GM19023 (cell line): Measurements from ENCODE around the gene NADK.

Experiments
- ATAC-seq: cut with Tn5 transposase; IDR thresholded peaks from one replicate; pipeline ENCODE4 v1.9.1; 2021; ENCODE audit warnings: mild to moderate bottlenecking, moderate library complexity; ENCODE audit not compliant: unreplicated experiment

NADK gene

DNA sequence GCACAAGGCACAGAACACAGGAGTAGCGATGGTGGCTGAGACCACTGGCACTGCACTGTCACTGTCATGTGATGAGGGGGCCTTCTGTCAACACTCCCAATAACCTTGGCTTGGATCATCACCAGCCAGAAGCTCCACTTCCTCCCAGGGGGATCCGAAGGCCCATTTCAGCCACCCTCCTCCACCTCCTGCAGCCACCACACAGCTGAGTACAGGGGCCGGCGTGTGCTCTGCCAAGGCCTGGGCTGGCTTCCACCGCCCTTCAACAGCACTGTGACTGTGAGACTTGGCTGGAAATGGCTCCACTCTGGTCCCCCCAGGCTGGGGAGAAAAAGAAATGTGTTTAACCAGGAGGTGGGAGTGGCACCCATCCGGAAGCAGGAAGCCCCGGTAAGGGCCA is 9.9 kb upstream of the NADK start:
- no peak for ATAC-seq

DNA sequence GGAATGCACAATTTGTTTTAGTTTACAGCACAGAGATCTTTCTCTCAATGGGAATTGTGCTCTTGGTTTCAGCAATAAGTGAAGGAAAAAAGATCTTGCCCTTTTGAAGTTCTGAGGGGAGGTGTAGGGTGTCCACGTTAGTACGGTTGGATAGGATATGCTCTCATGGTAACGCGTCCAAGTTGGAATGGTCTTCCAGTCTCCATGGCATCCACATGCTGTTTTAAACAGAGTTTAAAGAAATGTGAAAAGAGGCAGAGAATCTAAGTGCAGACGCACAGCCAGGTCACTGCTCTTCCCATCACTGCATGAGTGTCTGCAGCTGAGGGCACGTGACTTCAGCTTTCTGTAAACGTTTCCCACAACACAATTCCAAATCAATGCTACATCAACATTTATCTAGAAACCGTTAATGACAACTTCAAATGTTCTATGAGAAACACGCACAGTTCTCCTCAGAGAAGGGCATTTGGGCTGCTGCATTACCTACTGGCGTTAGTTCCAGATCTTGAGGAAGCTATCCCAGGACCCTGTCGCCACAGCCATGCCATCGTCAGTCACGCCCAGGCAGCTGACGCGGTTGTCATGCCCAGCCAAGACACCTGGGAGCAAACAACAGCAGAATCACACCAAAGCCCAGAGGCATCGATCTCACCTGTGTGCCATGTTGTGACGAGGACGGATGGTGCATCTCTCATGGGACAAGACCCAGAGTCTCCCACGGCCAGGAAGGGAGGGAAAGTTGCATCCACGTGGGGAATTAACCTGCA is 8.8 kb upstream of the NADK start:
- no peak for ATAC-seq

DNA sequence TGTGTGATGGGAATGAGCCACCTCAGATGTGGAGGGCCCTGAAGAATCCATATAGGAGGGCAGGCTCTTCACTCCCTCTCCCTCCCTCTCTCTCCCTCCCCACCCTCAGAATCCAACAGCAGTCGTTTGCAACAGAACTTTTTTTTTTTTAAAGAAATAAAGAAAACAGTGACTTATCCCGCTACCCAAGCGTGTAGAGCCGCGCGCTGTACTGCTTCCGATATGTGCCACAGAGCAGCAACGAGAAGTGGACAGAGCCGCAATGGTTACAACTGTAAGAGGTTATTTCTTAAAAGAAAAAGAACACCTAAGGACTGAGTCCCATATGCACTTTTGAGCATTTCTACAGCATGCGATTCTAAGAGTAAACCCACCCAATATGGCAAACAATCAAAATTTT is 7.4 kb upstream of the NADK start:
- no peak for ATAC-seq

DNA sequence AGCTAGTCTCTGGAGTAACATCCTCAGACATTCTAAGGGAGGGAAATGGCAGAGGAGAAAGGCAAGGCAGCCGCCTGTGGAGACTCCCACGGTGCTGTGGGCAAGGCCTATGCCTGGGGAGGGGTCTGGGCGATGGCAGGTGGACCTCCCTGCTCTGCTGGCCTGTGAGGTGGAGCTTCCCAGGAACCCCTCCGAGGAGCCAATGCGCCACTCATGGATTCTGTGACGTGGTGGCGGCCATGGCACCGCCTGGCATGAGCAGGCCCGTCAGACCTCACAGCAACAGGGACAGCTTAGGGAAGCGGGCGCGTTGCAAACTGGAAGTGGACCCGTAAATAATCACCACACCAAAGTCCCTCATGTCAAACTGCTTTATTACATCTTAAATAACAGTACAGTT is 6.7 kb upstream of the NADK start:
- no peak for ATAC-seq

DNA sequence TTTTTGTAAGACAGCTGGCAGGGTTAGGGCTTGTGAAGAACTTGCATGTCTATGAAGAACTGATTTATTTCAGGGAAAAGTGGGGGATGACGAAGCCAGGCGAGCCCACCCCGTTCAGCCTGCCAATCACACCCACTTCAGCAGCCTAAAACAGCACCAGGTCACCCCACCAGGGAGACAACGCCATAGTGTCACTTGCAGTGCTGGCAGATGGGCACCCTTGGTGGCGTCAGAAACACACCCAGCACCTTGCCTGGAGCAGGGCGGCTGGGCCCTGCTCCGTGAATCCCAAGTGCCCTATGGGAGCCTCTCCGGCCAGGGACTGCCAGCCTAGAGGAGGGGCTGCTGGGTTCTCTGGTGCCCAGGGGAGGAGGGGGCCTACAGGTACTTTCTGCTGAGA is 5.0 kb upstream of the NADK start:
- ATAC-seq: no peak

DNA sequence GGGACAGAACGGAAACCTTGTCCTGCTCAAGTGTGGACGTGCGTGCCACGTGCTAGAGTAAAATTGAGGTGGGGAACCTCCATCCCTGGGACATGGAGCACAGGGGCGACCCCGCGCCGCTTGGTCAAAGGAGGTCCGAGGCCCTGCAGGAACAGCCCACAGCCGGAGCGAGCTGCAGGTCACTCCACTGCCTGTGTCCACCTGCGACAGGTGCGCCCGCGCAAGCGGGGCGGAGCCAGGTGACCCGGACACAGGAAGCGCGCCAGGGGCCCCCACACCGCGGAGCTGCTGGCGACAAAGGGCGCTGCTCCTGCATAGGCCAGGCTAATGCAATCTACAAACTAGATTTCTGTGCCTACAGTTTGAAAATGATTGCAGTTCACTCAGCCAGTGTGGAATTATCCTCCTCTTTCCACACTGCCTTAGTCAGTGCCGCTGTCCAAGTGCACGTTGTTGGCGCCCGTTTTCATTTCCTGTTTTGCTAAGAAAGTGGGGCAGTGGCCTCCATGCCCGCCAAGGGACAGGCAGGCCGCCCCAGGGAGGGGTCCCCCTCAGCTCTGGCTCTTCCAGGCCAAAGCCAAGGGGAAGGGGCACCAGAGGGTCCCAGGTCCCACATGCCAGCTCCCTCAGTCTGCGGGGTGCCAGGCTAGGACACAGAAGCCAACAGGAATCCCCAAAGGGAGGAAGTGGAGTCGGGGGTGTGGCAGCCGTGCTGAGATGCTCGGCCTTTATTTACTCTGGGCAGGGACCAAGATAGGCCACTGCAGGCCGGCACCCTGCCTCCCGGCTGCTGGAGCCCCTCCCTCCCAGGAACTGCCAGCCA is 4.3 kb upstream of the NADK start:
- ATAC-seq: no peak

DNA sequence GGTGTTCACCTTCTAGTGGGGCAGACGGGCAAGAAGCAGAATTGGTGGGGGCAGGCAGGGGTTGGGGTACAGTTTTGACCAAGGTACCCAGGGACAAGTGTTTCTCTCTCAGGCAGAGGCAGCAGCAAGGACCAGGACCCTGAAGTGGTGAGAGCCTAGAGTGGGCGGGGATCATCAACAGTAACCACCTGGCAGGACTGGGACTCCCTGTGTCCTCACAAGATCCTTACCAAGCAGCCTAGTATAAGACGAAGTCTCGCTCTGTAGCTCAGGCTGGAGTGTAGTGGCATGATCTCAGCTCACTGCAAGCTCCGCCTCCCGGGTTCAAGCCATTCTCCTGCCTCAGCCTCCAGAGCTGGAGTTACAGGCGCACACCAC is 3.2 kb upstream of the NADK start:
- ATAC-seq: no peak

DNA sequence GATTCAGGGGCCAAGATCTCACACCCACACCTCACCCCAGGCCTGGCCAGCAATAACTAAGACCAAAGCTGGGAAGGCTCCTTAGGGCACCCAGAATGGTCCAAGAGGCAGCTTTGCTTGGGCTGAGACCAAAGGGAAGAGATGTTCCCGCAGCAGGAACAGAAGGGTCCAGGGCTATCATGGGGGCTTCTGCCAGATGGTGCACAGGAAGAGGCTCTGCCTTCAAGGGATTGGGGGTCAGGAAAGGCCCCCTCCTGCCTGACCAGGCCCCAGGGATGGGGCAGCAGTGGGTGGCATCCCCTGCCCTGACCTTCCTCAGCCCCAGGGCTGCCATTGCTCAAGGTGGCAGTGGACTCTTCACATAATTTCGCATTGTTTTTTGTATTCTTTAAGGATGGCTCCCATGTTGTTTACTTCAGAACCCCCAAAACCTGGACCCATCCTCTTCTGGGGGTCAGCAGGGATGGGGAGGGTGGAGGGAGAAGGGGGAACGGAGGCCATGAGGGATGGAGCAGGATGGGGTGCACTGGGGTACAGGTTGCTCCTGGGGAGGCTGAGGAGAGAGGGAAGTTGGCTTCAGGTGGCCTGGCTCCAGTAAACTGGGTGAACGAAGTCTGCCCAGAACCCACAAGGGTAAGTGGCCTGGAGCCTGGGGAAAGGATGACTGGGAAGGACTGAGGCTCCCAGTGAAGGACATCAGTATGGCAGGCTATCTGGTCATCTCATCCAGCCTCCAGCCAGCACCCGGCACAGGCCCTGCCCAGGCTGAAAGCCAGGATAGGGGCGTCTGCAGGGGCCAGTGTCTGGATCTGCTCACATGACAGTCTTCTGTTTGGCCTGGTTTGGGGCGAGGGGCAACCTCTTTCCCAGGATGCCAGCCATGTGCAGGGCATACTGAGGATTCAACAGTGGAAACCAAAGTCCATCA is 2.6 kb upstream of the NADK start:
- ATAC-seq: no peak

DNA sequence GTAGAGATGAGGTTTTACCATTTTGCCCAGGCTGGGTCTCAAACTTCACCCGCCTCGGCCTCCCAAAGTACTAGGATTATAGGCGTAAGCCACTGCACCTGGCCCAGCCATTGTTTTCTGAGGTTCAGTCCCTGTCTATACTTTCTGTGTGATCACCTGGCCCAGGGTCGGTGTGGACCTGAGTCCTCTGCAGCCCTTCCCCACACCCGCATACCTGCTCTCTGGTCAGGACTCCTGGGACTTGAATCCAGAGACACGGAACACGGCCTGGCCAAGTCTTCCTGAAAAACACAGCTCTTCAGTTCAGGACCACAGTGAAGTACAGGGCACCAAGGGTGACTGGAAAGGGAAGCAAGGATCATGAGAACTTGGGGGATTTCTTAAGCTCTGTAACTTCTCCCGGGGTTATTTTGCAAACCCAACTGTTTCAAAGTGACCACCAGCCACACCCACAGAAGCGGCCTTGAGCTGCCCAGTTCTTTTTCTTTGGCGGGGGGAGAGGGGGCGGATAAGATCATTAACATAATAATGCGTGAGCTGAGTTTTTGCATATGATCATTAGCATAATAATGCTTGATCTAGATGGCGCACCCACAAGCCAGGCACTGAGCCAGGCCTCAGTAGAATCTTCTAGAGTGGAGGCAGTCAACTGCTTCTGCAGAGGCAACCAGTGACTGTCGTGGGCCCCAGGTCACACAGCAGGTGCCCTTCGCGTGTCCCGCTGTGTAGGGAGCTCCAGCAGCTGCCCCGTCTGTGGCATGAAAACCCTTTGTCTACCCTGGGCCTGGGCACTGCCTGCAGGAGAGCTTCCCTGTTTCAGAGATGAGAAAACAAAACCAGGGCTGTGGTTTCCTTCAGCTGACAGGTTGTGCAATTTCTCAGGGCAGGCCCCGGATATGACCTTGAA is 1.7 kb upstream of the NADK start:
- ATAC-seq: peak; percentile 20

DNA sequence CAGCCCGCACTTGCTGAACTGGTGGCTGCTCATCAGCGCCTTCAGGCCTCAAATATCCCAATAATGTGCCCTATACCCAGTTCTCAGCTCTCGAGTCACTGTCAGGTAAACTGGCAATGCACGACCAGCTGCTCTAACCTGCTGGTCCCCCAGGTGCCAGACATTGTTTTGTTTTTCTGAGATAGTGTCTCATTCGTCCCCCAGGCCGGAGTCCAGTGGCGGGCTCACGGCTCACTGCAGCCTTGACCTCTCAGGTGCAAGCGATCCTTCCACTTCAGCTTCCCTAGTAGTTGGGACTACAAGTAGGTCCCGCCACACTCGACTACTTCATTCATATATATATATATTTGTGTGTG is 1.0 kb upstream of the NADK start:
- ATAC-seq: no peak

DNA sequence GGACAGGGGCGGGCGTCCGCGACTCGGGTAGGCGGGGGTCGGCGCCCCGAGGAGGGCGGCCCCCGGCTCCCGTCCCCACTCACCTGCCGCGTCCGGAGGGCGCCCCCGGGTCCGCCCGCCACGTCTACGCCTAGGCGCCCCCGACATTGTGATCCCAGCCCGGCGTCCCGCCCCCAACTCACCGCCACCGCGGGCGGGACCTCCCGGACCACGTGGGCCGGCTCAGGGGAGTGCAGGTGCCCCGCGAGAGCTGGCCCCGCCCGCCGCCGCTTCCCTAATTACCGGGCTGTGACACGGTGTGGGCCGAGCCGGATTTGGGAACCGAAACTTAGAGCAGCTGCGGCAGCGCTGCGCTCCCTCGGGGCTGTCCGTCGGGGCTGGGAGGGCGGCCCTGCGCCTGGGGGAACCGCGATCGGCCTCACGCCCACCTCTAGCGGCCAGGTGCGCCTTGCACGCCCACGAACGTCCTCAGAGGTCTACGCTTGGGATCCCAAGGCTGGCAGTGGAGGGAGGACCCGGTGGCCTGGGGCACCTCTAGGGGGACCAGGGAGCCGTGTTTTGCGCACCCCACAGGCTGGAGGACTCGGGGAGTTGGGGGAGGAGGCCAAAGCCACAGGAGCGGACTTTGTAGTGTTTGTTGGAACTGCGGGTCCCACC is 521 bp upstream of the NADK start:
- peak; percentile 73 for ATAC-seq

DNA sequence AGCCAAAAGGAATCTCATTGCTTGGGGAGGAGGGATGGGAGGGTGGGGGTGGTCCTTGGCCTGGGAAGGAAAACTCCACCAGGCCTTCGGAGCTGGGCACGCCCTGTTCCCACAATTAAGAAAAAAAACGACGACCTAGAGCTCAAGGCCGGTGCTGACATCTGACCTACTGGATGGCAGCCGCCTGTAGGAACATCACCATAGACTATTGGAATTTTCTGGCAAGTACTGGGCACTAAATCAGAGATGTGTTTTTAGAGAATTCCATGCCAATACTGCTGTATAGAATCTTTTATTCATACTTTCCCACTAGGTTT is 729 bp downstream of the NADK start:
- no peak for ATAC-seq

DNA sequence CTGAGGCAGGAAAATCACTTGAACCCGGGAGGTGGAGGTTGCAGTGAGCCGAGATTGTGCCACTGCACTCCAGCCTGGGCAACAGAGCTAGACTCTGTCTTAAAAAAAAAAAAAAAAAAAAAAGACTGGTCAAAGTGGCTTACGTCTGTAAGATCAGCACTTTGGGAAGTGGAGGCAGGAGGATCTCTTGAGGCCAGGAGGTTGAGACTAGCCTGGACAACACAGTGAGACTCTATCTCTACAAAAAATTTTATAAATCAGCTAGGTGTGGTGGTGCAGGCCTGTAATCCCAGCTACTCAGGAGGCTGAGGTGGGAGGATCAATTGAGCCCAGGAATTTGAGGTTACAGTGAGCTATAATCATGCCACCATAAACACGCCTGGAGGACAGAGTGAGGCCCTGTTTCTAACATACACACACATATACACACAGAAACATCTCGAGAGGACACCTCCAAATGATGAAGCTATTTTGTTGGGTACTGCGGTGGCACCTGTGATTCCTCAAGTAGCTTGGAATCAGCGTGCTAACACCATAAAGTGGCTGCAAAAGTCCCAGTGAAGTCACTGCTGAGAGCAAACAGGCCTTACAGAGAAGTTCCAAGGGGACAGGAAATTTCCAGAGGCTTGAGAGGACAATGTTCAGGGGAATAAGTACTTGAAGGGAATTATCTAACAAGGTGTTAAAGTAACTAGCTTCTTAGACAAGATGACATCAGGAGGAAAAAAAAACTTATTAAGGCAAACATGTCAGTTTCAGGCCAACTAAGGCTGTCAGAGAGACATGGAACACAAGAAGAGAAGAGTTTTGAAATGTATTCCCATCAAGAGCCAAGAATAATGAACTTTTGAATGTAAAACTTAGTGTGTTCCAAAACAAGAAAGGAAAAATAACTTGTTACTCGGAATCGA is 1.3 kb downstream of the NADK start:
- no peak for ATAC-seq

DNA sequence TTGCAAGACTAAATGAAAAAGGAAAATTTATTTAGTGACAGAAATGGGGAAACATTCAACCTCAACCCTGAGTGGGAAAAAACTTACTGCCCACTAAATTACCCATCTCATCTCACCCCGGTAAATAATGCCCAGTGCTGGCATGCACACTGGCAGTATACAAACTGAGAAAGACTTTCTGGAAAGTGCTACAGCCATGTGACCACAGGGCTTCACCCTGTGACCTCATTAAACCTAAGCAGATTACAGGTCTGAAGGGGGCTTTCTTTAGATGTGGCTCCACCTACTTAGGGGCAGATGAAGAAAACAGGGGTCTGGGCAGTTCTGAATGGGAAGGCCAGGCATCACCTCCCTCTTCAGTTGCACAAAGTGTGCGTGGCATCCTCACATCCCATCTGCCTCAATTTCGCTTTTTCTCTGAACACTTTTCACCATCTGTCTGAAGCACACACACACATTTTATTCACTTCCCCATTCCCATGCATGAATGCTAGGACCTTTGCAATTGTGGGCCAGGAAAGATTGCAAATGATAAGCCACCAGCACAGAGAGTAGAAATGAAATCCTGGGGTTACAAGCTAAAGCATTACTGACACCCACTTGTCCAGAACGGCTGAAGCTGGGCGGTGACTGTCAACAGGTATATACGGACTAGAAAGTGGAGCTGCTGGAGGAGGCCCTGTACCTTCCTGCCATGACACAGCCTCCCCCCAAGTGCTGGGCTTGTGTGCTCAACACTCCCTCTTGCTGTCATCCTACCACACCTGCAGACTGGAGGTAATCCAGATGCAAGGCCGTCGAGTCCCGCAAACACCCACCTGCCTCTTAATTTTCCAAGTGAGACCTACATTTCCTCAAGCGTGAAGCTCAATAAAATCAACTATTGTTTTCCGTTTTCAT is 2.7 kb downstream of the NADK start:
- no peak for ATAC-seq

DNA sequence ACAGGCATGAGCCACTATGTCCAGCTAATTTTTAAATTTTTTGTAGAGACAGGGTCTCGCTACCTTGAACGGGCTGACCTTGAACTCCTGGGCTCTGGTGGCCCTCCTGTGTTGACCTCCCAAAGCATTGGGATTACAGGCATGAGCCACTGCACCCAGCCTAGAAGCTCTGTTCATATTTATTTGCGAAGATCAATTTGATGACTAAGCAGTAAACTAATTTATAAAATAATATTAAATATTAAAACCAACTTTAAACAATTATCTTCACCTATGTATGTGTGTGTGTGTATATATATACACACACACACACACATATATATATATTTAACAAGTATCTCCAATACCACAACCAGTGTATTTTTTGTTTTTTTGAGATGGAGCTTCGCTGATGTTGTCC is 4.4 kb downstream of the NADK start:
- no peak for ATAC-seq

DNA sequence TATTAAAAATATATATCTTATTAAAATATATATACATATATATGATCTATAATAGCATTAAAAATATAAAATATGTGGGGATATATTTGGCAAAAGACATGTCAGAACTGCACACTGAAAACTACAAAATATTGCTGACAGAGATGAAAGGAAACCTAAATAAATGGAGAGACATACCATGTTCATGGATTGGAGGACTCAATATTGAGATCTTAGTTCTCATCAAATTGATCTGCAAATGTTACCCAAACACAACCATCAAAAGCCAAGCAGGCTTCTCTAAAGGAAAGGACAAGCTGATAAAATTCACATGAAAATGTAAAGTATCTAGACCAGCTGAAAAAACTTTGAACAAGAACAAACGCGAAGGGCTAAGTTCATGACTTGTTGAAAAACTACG is 7.2 kb downstream of the NADK start:
- no peak for ATAC-seq

DNA sequence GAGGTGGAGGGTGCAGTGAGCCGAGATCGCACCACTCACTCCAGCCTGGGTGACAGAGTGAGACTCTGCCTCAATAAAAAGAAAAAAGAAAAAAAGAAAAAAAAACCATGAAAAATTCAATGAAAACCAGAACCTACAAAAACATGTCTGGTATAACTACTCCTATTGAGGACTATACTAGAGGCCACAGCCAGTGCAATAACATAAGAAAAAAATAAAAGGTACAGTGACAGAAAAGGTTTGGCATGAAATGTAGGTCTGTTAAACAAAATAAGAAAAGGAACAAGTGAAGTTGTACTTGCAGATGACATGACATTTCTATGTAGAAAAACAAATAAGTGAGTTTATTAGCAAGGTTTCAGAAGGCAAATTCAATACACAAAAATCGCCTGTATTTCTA is 8.2 kb downstream of the NADK start:
- ATAC-seq: no peak
